GM15510 (cell line): ENCODE data around the gene TMEM39B.

Experiments used
- POLR2A ChIP-seq: IDR thresholded peaks from 3 replicates; pipeline ENCODE4 v1.6.1; 2011; ENCODE audit warnings: borderline replicate concordance; ENCODE audit not compliant: insufficient read length; ENCODE audit errors: extremely low read depth

TMEM39B gene

DNA sequence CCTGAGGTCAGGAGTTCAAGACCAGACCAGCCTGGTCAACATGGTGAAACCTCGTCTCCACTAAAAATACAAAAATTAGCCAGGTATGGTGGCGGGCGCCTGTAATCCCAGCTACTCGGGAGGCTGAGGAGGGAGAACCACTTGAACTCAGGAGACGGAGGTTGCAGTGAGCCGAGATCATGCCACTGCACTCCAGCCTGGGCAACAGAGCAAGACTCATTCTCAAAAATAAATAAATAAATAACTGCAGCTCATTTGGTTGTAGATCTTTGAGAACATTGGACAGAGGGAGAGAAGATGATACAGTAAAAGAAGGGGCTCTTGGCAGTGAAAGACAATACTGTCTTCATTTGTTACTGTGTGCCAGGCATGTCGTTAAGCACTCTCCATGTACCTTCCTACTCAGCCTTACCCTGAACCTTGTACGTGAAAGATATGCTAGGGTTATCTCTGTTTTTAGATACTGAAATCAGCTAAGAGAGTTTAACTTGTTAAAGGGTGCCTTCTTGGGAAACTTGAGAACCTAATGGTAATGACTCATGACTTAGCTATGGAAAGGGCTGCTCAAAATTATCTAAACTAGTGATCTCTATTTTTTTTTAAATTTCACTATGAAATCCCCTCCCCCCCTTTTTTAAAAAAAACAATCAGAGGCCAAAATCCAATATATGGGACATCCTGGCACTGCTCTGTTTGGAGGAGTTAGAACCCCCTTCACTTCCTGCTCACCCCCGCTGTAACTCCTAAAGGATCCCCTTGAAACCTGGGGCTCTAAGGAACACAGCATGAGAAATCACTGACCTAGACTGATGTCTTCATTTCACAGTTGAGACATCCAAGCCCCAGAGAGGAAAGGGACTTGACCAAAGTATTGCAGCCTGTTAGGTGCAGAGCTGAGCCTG is 28.3 kb downstream of the TMEM39B start:
- no peak for TF ChIP-seq POLR2A

DNA sequence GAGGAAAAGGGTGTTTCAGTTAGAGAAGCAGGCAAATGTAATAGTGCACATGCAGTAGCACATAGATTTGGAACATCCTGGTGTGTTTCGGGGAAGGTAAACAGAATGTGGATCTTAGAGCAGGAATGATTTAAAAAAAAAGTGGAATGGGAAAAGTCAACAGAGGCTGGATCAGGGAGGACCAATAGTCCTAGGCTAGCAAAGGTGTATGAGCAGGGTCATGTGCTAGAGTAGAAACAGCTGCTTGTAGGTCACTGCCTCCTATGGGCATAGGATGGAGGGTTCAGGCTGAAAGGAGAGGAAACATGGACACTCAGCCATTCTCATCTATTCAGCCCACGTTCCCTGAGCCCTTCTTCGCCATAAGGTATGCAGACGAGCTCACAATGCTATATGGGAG is 31.4 kb downstream of the TMEM39B start:
- TF ChIP-seq POLR2A, result no peak

DNA sequence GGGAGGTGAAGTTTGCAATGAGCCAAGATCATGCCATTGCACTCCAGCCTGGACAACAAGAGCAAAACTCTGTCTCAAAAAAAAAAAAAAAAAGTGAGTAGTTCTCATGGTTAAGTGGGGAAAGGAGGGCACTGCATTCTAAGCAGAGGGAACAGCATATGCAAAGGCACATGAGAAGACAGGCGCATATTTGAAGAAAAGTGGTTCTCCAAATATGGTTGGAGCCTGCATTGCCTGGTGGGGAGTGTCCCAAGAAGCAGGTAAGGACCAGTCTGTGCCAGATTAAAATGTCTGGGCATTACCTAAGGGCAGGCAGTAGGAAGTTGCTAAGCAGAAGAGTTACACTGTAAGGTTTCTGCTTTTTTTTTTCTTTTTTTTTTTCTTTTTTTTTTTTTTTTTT is 32.6 kb downstream of the TMEM39B start:
- TF ChIP-seq POLR2A, result no peak

DNA sequence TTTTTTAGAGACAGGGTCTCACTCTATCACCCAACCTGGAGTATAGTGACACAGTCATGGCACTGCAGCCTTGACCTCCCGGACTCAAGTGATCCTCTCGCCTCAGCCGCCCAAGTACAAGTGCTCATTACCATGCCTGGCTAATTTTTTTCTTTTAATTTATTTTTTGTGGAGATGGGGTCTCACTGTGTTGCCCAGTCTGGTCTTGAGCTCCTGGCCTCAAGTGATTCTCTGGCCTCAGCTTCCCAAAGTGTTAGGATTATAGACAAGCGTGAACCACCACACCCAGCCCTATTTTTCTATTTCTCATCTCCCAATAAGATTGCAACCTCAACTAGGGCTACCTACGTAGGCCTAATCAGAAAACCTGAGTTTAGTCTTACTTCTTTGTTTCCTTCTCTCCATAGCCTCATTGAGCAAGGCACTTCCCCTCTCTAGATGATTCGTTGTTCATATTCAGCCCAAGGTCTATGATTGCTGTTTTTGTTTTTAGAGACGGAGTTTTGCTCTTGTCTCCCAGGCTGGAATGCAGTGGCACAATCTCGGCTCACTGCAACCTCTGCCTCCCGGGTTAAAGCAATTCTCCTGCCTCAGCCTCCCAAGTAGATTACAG is 34.0 kb downstream of the TMEM39B start:
- TF ChIP-seq POLR2A, result no peak

DNA sequence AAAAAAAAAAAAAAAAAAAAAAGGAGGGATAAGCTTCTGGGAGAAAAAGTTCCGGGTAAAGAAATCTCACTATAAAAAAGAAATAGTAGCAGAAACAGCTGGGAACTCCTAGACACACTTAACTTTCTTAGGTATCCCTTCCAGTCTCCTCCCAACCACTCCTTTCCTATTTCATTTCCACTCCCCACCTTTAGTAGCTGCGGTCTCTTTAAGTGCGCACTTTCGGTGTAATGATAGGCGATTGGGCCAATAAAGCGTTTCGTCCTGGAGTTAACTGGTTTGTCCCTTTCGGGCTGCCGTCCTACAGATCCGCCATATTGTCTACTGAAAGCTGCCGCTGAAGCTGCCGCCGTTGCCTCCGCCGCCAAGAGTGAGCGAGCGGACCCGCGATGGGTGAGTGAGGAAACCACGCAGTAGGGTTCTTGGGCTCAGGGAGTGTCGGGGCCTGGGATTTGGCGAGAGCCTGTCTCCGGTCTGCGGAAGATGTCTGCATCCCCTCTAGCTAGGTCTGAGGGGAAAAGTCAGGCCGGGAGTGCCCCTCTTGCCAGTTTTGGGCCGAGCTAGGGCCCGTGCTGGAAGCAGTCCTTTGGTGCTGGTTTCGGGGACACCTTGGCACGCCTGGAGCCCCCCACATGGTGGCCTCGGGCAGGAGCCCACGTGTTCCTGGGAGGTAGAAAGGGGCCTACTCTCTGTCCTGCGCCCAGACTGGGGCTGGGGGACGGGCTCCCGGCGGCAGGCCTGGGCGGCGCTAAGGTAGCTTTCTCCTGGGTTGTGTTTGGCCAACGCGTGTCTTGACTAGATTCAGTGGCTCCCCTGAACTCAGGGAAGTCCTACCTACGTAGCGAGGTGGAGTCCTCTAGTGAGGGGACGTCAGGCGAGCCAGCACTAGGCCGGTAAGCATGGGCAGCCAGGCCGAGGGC is 35.3 kb downstream of the TMEM39B start, which contains the start of gene KPNA6:
KPNA6 (plus strand) TSS at position 315 of the 920 bp plus-strand sequence; CDS start at position 390, 75 bp downstream.
- peak; percentile 51 for TF ChIP-seq POLR2A

DNA sequence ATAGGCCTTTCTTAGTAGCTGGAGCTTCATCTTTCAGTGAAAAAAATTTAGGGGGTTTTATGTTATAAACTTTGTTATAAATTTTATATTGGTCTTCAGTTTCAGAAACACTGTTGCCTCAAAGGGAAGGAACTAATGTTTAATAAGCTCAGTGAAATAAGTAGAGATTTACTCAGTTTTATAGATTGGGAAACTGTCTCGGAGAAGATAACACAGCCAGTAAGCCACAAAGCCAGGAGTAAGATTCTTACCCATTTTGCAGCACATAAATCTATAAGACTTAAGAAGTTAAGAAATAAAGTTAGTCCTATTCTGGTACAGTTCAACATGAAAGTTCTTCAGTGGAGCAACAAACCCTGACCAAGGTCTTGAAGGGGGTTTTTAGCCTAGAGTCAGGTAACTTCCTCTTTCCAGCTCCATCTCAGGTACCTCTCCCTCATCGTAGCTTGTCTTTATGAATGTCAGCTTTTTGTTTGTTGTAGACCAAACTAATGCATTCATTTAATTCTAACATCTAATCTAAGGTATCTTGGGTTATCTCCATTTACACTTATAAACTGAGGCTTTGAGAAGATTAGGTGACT is 38.4 kb downstream of the TMEM39B start:
- TF ChIP-seq POLR2A, result no peak

DNA sequence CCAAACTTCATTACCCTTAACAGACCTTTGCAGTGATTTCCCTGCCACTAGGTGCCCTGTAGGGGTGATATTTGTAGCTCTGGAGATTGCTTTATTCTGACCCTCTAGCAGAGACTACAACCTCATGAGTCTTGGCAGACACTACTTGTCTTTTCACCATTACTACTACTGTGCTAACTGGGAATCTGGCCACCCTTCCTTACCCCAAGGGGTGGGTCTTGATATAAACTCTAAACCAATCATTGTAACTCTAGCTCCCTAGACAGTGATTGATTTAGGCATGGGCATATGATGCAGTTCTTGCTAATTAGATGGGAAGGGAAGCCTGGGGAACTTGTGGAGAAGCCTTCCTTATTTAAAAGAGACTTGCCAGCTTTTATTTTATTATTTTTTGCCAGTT is 39.0 kb downstream of the TMEM39B start:
- no peak for TF ChIP-seq POLR2A

DNA sequence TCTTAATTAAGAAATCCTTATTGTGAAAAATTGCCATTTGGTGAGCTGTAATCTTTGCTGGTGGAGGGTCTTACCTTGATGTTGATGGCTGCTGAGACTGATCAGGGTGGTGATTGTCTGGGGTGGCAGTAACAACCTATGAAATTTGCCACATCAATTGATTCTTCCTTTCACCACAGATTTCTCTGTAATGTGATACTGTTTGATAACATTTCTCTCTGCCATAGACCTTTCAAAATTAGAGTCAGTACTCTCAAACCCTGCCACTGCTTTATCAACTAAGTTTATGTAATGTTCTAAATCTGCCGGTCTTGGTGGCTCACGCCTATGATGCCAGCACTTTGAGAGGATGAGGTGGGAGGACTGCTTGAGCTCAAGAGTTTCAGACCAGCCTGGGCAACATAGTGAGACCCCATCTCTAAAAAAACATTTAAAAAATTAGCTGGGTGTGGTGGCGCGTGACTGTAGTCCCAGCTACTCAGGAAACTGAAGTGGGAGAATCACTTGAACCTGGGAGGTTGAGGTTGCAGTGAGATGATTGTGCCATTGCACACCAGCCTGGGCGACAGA is 40.2 kb downstream of the TMEM39B start:
- no peak for TF ChIP-seq POLR2A

DNA sequence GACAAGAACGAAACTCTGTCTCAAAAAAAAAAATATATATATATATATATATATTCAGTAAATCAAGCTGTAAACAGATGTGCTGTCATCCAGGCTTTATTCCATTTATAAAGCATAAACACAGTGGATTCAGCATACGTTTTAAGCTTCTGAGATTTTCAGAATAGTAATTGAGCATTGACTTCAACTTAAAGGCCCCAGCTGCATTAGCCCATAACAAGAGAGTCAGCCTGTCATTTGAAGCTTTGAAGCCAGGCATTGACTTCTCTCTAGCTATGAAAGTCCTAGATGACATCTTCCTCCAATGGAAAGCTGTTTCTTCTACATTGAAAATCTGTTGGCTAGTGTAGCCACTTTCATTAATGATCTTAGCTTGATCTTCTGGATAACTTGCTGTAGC is 41.7 kb downstream of the TMEM39B start:
- TF ChIP-seq POLR2A, result no peak

DNA sequence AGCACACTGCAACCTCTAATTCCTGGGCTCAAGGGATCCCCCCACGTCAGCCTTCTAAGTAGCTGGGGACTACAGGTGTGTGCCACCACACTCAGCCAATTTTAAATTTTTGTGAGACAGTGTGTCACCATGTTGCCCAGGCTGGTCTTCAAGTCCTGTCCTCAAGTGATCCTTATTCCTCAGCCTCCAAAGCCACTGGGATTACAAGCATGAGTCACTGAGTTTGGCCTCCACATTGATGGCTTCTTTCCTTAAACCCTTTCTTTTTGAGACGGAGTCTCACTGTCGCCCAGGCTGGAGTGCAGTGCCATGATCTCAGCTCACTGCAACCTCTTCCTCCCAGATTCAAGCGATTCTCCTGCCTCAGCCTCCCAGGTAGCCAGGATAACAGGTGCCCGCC is 42.8 kb downstream of the TMEM39B start:
- no peak for TF ChIP-seq POLR2A

DNA sequence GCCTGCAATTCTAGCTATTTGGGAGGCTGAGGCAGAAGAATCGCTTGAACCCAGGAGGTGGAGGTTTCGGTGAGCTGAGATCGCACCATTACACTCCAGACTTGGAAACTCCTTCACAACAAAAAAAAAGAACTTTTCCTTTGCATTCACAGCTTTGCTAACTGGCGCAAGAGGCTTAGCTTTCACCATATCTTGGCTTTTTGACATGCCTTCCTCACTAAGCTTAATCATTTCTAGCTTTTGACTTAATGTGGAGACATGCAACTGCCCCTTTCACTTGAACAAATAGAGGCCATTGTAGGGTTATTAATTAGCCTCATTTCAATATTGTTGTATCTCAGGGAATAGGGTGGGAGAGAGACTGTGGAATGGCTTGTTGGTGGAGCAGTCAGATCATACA is 43.8 kb downstream of the TMEM39B start:
- TF ChIP-seq POLR2A, result no peak

DNA sequence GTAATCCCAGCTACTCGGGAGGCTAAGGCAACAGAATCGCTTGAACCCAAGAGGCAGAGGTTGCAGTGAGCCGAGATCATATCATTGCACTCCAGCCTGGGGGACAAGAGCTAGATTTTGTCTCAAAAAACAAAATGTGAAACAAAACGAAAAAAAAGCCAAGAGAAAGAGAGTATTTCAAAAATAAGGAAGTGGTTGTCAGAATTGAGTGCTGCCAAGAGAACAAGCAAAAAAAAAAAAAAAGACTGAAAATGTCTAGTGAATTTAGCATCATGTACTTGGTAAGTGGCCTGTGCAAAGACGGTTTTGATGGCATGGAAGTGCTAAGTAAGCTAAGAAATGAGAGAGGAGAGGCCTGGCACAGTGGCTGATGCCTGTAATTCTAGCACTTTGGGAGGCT is 49.4 kb downstream of the TMEM39B start:
- no peak for TF ChIP-seq POLR2A

DNA sequence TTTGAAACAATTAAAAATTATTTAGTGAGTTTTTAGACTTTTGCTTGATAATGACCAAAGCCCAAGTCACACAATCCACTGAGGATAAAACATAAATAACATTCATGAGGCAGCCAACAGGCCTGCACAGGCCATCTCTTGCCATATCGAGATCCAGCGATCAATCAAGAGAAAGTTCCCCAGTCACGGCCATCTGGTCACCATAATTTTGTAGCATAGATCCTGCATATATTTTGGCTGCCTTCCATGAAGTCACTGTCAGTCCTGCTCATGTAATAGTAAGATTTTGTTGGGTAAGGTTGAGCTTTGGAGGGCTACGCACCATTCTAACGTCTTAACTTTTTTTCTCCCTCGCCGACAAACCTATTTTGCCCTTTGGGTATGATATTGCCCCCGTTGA is 52.6 kb downstream of the TMEM39B start:
- no peak for TF ChIP-seq POLR2A

DNA sequence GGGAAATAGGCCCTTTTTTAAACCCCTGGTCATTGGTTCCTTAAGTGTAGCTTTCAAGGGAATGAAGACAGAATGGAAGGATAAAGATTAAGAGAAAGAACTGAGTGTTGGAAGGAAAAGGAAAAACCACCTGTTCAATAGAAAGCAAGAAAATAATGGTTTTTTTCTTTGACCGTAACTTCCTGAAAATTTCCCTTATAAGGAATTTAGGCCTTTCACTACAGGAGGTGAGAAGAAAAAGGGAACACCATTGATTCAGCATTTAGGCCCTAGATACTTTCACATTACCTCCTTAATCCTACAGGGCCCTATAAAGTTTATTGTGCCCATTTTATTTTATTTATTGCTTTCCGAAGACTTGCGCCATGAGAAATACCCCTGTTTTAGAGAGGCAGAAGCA is 54.0 kb downstream of the TMEM39B start:
- TF ChIP-seq POLR2A, result no peak

DNA sequence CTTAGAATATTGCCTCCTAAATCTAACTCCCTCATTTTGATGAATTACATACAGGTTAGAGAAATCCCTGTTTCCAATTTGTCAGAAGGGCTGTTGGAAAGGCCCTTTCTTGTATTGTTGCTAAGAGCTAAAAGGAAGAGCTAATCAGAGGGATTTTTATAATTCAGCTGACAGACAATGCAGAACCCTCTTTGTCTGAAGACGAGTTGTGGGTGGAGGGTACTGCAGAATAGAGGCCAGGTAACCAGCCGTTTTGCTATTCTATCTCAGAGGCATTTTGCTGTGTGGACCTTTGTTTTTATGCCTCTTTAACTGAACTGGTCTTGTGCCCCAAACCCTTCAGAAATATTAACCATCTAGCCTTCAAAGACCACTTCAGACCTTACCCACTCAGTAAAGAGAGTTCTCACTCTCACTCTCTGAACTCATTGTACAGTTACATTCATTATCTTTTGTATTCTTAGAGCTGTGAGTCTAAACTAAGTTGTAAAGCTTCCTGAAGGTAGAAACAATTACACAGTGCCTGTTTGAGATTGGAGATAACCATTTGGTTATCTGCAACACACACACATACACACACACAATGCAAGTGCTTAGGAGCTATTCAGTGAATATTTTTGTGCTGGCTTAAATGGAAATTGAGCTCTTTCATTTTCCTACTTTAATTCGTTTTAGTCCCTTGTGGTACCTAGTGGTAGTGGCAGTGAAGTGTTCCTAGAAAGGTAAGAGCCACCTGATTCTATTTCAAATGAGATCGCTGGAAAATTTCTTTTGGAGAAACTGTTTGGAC is 54.9 kb downstream of the TMEM39B start:
- no peak for TF ChIP-seq POLR2A
